ENCODE results near the gene DPP6. TPM values are rescaled to one million over a fixed set of nuclear protein-coding genes. Genes with fewer than 3 reads are reported as not detected.

Gene DPP6
- total RNA-seq, 3 donors from 2014 or later (not counting 1 experiment from before 2014, with no cell fraction given): not detected

GRCh38 chr7:154200241-154200640 is 148.0 kb downstream of the DPP6 start:
- no peaks in the 10 kb centered on the region for H3K27me3 Mint-ChIP-seq (ENCODE audit: low read depth in 2 of 2)
- Histone ChIP-seq H3K27ac (ENCODE audit: low read length) (no peak overlapping the region), H3K4me1 (ENCODE audit: control insufficient read depth, insufficient read depth, low read length) (no peaks in the 10 kb centered on the region), H3K4me3 (ENCODE audit: low read length) (no peak overlapping the region), H3K36me3 (ENCODE audit: control insufficient read depth, insufficient read depth, low read length) (no peaks in the 10 kb centered on the region), H3K27me3 (ENCODE audit: control insufficient read depth, insufficient read depth, low read length) (no peaks in the 10 kb centered on the region), H3K9me3 (ENCODE audit: control insufficient read depth, insufficient read depth, low read length) (peaks cover 4% of the 10 kb centered on the region)
- no peaks in the 10 kb centered on the region for H3K4me1 Mint-ChIP-seq
- DNase-seq (no peak), ATAC-seq (no peak)
- intact Hi-C loops (cut with micrococcal nuclease): no loop called here
- H3K27ac Mint-ChIP-seq: no peak overlapping the region
- H3K9me3 Mint-ChIP-seq: peaks cover 10 to 12% of the 10 kb centered on the region in 2 donors
- 89% methylated on average over 7 of the region's 7 CpGs for WGBS (ENCODE audit: insufficient coverage)
- H3K4me3 Mint-ChIP-seq: no peak overlapping the region
- TF ChIP-seq CTCF (IDR thresholded peaks at IDR 0.05): no peak
- peaks cover 6% of the 10 kb centered on the region for H3K36me3 Mint-ChIP-seq

- no peak overlapping the region for H3K4me3 ChIP-seq (ENCODE audit: low read length)
- H3K9me3 ChIP-seq (ENCODE audit: control insufficient read depth, insufficient read depth, low read length): peaks cover 5% of the 10 kb centered on the region
- WGBS (ENCODE audit: insufficient coverage): 91% methylated on average over 5 of the region's 7 CpGs
- no peak for TF ChIP-seq CTCF (IDR thresholded peaks at IDR 0.05)
- H3K27me3 Mint-ChIP-seq (ENCODE audit: low read depth in 2 of 2): no peaks in the 10 kb centered on the region
- DNase-seq (no peak), ATAC-seq (no peak)
- no peak overlapping the region for H3K27ac ChIP-seq (ENCODE audit: low read length)
- no peaks in the 10 kb centered on the region for H3K4me1 ChIP-seq (ENCODE audit: control insufficient read depth, insufficient read depth, low read length)
- H3K36me3 ChIP-seq (ENCODE audit: control insufficient read depth, insufficient read depth, low read length): no peaks in the 10 kb centered on the region
- H3K36me3 Mint-ChIP-seq: peaks cover 1% of the 10 kb centered on the region
- intact Hi-C loops (cut with micrococcal nuclease): no loop called here
- H3K4me1 Mint-ChIP-seq: no peaks in the 10 kb centered on the region
- H3K4me3 Mint-ChIP-seq: no peak overlapping the region
- peaks cover 11% of the 10 kb centered on the region in 2 donors for H3K9me3 Mint-ChIP-seq
- no peak overlapping the region for H3K27ac Mint-ChIP-seq
- no peaks in the 10 kb centered on the region for H3K27me3 ChIP-seq (ENCODE audit: control insufficient read depth, insufficient read depth, low read length)
These were observed 149.8 kb downstream of the DPP6 start for GRCh38 chr7:154202002-154202401.

DNA sequence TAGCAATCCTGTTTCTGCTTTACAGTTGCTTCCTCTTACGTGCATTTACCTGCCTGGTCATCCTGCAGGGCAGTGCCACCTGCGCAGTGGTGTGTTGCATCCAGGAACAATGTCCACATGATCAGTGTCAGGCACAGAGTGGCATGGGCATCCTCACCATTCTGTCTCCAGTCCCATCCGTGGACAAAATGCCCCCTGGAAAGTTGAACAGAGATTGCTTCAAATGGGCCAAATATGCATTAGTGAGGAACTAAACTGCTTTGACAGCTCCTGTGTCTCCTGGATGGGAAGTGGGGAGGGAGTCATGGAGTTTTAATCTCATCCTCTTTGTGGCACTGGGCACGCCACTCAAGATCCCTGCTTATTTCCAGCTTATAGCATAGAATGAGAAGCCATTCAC is 151.8 kb downstream of the DPP6 start:
- WGBS (ENCODE audit: insufficient coverage): 84% methylated on average over 4 of the region's 4 CpGs
- Histone ChIP-seq H3K4me3 (ENCODE audit: low read length) (no peak overlapping the region), H3K27me3 (ENCODE audit: control insufficient read depth, insufficient read depth, low read length) (no peaks in the 10 kb centered on the region), H3K27ac (ENCODE audit: low read length) (no peak overlapping the region), H3K36me3 (ENCODE audit: control insufficient read depth, insufficient read depth, low read length) (no peaks in the 10 kb centered on the region), H3K9me3 (ENCODE audit: control insufficient read depth, insufficient read depth, low read length) (peaks cover 5% of the 10 kb centered on the region), H3K4me1 (ENCODE audit: control insufficient read depth, insufficient read depth, low read length) (no peaks in the 10 kb centered on the region)
- H3K36me3 Mint-ChIP-seq: no peaks in the 10 kb centered on the region
- intact Hi-C loops (cut with micrococcal nuclease): no loop called here
- H3K27me3 Mint-ChIP-seq (ENCODE audit: low read depth in 2 of 2): no peaks in the 10 kb centered on the region
- ATAC-seq (no peak), DNase-seq (no peak)
- peaks cover 9 to 11% of the 10 kb centered on the region in 2 donors for H3K9me3 Mint-ChIP-seq
- TF ChIP-seq CTCF (IDR thresholded peaks at IDR 0.05): no peak
- no peak overlapping the region for H3K4me3 Mint-ChIP-seq
- H3K27ac Mint-ChIP-seq: no peak overlapping the region
- H3K4me1 Mint-ChIP-seq: no peaks in the 10 kb centered on the region

- TF ChIP-seq CTCF (IDR thresholded peaks at IDR 0.05): no peak
- Histone ChIP-seq H3K36me3 (ENCODE audit: control insufficient read depth, insufficient read depth, low read length) (no peaks in the 10 kb centered on the region), H3K4me3 (ENCODE audit: low read length) (no peak overlapping the region), H3K27ac (ENCODE audit: low read length) (no peak overlapping the region), H3K4me1 (ENCODE audit: control insufficient read depth, insufficient read depth, low read length) (no peaks in the 10 kb centered on the region), H3K9me3 (ENCODE audit: control insufficient read depth, insufficient read depth, low read length) (no peaks in the 10 kb centered on the region), H3K27me3 (ENCODE audit: control insufficient read depth, insufficient read depth, low read length) (no peaks in the 10 kb centered on the region)
- H3K4me3 Mint-ChIP-seq: no peak overlapping the region
- H3K27me3 Mint-ChIP-seq (ENCODE audit: low read depth in 2 of 2): no peaks in the 10 kb centered on the region
- no peak overlapping the region for H3K27ac Mint-ChIP-seq
- intact Hi-C loops (cut with micrococcal nuclease): no loop called here
- H3K36me3 Mint-ChIP-seq: no peaks in the 10 kb centered on the region
- no peak for ATAC-seq
- peaks cover 5 to 7% of the 10 kb centered on the region in 2 donors for H3K9me3 Mint-ChIP-seq
- no peak for DNase-seq
- 80% methylated on average over 6 of the region's 6 CpGs for WGBS (ENCODE audit: insufficient coverage)
- no peaks in the 10 kb centered on the region for H3K4me1 Mint-ChIP-seq
These were observed 160.7 kb downstream of the DPP6 start for GRCh38 chr7:154212861-154213260.

Data from natural killer cell (primary cell).